Skin of body (tissue), 2 donors: Measurements from ENCODE around the gene ZNF436. TPM values are rescaled to one million over a fixed set of nuclear protein-coding genes. Genes with fewer than 3 reads are reported as not detected.

ENCODE experiments used
- DNase-seq: peaks from one replicate; lab custom pipeline; 2025; lab: John Stamatoyannopoulos, UW
- total RNA-seq: library from RNA; depleted of rRNA; stranded (reverse); fragments of >200 nt; gene quantifications from one replicate; pipeline ENCODE4 v1.2.3, GENCODE V29; 2014

ZNF436 gene
- total RNA-seq, result 43.4 TPM

DNA sequence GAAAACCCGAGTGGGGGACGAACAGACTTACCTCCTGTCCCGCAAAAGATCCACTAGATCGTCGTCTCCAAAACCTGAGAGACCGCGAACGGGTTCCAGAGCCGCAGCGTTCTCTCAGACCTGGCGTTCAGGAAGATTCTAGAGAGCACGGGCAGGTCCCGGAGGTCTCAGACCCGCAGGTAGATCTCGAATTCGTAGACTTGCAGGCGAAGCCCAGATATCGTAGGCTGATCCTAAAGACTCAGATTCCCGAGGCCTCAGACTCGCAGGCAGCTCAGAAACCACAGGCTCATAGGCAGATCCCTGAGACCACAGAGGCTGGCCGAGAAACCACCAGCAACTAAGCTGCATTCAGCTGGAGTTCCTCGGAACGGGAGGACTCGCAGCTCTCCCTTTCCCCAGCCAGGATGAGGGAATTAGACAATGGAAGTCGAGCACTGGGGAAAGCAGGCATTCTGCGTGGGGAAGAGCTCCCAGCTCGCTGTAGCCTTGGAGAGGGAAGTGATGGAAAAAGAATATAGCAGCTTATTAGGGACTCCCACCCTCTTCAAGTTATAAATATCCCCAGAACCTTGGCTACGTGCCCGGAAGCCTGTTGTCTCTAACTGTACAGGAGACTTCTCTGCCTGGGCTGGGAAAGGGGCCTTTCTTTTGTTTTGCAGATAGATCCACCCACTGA, at the start of gene ZNF436:
Gene ZNF436 (minus strand): TSS at position 502 of the 679 bp plus-strand sequence. CDS start 1,831 bp downstream, outside the sequence.
- DNase-seq, result peak; percentile 96

DNA sequence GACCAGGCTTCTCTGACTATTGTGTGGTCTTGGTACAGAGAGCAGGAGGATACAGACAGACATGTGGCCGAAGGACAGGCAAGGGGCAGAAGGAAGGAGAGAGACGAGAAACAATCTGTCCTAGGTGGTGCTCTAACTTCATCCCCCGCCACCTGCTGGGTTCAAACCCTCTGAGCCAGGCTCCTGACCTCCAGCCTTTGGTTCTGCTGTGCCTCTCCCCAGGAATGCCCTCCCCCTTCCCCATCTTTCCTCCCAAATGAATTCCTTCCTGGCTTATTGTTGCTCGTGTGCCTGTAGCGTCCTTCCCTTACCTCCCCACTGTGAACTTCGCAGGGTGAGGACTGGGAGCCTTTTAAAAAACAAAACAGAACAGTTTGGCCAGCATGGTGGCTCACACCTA, 49.5 kb upstream of the ZNF436 start:
- no peak for DNase-seq

DNA sequence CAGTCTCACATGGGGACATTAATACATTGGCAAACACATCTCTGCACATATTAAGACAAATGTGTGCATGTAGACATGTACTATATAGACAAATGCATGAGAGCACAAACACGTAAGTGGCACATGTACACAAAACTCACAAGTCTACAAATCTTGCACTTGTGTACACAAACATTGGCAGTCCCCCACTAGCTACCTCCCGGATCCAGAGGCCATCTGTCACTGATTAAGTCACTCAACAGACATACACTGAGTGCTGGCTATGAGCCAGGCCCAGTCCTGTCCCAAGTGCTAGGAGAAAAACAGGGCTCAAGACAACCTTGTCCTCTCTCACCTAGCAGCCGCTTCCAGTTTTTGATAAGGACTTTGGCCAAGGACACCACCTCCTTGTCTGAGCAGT, 47.9 kb upstream of the ZNF436 start:
- peak; percentile 67 for DNase-seq

DNA sequence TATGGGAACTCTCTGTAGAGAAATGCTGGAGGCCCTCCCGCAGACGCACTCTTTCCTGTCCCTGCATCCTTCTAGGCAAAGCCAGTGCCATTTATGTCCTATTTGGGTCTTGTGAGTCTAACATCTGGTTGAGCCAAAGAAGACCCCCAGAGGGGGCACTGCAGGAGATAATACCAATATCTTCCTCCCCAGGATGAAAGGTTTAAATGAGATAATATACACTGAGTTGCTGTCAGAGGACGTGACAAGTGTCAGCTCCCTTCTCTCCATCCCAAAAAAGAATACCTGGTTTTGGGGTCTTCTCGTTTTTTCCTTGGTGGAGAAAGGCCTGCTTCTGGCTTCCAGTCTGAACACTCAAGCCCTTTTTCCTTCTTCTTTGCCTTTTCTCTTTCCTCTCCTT, 47.3 kb upstream of the ZNF436 start:
- no peak for DNase-seq

DNA sequence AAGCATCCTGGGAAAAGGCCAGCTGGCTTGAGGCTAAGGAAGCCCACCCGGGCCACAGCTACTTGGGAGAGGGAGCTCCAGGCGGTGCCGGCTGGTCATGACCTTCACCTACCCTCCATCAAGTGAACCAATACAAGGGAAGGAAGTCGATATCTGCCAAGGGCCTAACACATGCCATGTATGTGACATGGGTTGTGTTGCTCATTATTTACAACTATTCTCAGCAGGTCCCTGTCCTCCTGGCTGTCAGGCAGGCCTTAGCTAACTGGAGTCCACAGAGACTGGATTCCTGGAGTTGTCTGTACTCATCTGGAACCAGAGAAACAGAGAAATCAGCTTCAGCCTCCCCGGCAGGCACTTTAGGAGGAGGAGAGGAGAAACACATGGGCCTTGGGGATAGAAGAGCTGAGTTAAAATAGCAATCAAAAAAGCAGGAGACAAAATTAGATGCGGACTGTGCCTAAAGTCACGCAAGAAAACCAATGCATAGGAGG, 39.2 kb upstream of the ZNF436 start:
- peak; percentile 51 for DNase-seq

DNA sequence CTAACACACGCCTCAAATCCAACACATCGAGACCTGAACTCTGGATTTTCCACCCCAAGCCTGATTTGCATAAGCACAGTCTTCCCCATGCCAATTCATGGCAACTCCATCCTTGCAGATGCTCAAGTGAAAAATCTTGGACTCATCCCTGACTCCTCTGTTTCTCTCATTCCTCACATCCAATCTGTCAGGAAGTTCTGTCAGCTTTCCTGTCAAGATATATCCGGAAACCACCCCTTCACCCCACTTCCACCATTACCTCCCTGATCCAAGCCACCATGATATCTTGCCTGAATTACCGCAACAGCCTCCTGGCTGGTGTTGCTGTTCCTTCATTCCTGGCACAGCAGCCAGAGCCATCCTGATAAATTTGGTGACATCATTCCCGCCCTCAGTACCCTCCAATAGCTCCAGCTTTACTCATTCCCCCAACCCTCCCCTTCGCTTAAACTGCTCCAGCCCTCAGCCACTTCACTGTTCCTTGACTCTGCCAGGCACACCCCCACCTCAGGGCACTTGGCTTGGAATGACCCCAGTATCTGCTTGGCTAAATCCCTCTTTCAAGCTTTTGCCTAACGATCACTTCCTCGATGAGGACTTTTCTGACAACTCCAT, 37.5 kb upstream of the ZNF436 start:
- no peak for DNase-seq

DNA sequence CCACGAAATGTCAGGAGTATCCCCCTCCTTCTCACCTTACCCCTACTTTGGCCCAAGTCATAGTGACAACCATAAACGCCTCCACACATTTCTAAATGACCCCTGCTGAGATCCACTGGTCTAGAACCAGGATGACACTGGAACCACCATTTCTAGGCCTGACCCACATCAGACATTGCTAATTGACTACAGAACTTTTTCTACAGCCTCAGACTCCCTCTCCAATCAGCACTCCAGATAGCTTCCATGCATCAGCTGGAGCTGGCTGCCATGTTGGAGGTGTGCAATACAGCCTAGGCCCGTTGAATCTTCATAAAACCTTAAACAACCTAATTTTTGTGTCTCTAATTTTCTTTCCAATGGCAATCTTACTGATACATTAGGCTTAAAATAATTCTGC, 36.3 kb upstream of the ZNF436 start:
- DNase-seq, result no peak

DNA sequence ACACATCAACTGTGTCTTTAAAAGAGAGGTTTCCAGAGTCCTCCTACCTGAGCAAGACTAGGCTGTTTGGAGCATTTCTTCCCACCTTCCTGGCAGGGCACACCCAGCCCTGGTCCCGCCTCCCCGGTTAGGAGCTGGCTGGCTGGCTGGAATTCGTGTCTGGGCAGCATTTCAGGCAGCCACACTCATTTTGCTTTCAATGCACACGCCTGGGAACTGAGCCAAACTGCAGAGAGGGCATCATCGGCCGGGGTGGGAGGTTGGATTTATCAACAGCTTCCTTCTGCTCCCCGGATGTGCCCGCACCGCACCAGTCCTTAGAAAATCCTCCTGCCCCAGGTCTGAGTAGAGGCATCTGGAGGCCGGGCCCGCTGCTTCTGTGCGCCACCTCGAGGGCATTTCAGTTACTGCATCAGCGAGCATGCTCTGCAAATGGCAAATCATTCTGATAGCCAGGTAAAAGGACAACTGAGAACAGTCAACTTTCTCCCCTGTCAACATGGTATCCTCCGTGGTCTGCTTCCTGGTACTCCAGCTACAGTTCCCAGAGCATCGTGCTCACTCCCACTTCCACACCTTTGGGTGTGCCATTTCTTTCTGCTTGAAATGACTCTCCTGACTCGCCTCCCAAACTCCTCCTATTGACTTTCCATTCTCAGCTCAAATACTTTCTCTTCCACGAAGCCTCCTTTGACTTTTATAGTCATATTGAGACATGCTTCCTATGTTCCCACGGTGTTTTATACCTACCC, 34.3 kb upstream of the ZNF436 start:
- peak; percentile 72 for DNase-seq

DNA sequence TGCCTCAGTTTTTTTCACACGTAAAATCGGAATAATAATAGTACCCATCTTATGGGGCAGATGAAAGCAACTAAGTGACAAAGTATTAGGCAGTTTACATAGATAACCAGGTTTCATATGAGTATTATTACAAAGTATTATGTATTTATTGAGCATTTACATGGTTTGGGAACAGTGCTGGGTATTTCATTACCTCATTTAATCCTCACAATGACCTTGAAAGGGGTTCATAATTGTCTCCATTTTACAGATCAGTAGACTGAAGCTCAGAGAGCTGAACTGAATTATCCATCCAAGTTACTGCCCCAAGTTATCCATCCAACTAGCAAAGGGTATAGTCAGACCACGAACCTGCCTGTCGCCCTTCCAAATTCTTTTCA, 33.7 kb upstream of the ZNF436 start:
- DNase-seq, result no peak

DNA sequence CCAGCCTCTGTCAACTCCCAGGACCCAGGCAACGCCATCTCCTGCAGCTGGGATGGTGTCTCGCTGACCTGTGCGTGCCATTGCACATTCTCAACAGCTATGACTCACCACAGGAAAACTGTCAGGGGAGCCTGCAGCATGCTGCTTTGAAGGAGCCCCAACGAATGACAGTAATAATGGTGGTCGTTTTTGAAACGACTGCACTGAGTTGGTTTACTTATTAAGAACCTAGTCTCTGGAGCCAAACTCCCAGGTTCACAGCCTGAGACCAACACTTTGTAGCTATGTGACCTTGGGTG, 33.4 kb upstream of the ZNF436 start:
- DNase-seq, result no peak

DNA sequence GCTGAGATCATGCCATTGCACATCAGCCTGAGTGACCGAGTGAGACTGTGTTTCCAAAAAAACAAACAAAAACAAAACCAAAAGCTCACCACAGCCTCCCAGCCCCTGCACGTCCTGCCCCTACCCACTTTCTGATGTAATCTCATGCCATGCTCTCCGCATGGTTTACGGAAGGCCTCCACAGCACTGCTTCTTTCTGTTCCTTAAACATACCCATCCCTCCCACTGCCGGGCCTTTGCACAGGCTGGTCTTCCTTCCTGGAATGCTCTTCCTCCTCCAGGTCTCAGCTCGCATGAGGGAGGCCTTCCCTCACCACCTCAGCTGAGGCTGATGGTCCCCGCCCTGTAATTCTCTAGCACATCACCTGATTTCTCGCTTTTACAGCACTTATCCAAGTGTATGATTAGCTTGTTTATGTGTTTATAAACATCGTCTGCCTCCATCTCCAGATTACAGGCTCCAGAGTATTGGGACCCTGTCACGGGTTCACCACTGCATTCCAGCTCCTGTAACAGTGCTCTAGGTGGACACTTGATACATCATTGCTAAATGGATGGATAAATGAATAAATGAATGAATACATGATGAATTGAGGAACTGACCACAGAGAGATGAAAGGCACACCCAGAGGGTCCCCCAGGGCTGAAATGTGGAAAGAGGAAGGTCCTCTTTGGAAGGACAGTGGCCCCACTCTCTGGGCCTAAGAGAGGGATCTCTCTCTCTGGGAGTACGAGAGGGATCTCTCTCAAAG, 32.8 kb upstream of the ZNF436 start:
- no peak for DNase-seq

DNA sequence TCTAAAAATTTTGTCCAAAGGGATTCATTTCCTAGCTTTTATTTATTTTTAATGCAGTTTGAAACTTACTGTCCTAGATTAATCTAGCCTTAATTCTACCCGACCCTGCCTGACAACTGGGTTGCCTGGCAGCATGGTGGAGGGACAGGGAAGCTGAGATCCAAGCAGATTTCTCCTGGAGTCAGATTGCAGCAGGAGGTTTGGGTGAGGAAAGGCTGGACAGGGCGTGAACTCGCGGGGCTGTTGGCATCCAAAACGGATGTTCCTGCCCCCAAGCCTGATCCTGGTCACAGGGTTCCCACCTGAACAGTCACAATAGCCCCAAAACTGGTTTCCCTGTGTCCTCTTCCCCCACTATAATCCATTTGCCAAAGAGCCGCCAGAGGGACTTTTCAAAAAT, 31.7 kb upstream of the ZNF436 start:
- DNase-seq, result no peak

DNA sequence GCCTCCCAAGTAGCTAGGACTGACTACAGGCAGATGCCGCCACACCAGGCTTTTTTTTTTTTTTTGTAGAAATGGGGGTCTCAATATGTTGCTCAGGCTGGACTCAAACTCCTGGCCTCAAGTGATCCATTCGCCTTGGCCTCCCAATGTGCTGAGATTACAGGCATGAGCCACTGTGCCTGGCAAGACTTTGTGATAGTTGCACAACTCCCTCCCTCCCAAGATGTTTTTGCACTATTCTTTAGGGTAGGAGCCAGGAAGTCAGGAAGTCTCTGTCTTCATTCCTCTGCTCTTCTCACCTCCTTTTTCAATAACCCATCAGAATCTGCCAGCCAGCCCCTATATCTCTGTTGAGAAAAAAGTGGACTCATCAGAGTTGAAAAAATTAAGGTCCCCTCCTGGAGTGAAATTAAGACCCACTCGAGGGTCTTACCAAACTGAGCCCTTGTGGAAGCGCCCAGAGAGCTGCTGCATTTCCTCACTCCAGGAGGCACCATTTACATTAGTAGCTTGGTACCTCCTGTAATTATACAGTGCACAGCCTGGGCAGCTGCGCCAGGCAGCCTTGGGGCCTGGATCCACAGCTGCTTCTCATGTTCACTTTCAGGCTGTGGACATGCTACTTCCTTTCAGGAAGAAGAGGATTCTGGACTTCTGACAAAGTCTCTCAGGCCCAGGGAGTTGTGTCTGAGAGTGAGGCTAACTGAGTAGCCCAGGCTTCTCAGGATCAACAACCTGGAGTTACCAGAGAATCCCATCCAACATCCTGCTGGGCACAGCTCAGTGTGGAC, 30.9 kb upstream of the ZNF436 start:
- DNase-seq, result no peak

DNA sequence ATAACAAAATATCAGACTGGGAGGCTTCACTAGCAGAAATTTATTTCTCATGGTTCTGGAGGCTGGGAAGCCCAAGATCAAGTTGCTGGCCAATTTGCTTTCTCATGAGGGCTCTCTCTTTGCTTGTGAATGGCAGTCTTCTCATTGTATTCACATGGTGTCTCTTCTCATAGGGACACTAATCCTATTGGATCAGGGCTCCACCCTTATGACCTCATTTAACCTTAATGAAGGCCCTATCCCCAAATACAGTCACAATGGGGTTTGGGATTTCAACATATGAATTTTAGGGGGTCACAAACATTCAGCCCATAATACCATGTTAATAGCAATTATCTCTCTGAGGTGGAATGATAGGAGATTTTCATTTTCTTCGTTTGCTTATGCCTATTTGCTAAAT, 29.6 kb upstream of the ZNF436 start:
- no peak for DNase-seq

DNA sequence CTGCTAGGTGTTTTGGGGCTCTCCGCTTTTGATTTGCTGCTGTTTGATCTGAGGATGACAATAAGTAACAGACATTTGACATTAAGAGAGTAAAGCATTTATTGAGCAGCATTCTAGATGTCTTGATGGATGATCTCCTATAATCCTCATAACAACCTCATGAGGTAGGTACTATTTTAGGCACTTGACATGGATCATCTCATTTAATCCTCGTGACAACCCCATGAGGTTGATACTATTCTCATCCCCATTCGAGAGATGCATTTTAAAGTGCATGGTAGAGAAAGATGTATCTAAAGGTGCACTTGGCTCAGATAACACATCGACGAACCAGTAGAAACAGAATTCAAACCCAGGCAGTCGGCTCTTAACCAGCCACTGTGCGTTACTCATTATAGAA, 28.3 kb upstream of the ZNF436 start:
- DNase-seq, result no peak

DNA sequence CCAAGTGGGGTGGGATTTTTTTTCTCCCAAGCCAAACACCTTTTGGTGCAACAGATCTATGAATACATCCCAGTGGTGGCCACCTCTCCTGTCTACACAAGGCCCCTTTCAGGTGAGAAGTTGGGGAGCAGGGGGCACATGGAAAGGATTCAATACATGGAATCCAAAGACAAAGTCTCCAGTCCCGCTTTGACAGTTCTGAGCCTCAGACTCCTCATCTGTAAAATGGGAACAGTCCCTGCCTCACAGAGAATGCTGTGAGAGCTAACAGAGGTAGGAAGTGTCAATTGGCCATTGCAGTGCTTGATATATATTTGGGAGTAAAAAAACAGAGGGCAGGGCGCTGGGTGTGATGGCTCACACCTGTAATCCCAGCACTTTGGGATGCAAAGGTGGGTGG, 26.7 kb upstream of the ZNF436 start:
- DNase-seq, result no peak

DNA sequence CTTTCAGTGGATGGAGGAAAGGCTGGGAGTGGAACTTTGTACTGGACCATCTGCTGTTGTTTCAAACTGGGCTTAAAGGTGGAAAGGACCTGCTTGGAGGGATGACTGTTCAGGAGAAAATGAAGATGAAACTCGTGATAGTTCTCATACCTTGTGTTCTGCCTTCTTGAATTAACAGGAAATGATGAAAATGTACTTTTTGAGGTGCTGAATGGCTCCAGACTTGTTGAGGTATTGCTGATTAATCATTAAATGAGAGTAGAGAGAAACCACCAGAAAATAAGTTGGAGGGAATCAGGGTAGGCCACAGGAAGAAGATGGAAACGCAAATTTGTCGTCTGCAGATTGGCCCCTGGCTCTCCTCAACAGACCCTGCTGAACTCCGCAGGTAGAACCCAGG, 26.2 kb upstream of the ZNF436 start:
- DNase-seq, result no peak

DNA sequence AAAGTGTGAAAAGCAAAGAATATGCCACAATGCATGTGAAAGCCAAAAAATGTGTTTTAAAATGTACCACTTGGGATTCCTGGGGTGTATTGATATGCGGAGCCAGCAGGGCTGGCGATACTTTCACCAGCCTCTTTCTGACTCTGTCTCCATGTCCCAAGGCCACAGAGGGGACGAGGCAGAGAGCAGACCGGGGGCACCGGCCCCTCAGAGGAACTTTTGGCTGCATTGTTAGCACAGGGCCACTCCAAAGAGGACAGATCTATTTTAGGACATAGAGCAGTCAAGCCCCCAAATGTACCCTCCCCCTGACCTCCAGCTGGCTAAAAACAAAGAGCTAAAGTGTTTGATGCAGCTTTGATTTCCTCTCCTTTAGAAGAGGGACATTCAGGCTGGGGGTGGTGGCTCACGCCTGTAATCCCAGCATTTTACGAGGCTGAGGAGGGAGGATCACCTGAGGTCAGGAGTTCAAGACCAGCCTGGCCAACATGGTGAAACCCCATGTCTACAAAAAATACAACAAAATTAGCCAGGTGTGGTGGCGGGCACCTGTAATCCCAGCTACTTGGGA, 25.6 kb upstream of the ZNF436 start:
- no peak for DNase-seq

DNA sequence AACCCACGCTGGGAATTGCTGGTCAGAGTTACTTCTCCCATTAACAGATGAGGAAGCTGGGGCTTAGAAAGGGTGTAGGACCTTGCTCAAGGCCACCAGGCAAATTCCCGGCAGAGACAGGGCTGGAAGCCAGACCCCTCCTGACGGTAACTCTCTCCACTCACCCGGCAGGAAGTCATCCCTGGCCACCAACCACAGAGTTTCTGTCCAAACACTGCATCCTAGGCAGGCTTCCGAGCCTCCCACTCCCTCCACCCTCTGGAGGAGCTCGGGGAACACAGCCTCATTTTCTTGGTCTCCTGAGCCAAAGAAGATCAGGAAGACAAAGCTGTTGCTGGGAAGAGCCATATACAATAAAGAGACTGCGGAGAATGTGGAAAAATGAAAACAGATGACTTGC, 25.0 kb upstream of the ZNF436 start:
- peak; percentile 94 for DNase-seq

DNA sequence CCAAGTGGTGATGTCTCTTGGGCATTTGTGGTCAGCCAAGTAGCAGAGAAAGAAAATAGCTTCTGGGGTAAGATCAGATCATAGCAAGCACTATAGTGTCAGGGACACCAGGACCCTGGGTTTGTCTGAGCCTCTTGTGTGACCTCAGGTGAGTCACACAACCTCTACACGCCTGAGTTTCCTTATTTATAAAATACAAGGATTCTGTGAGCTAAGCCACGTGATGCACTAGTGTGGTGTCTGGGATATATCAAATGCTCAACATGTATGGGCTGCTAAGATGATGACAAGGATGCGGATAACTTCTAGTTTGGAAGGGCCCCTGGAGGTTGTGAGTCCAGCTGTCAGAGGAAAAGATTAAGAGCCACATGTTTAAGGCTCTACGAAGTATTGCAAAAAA, 24.5 kb upstream of the ZNF436 start:
- peak; percentile 74 for DNase-seq

DNA sequence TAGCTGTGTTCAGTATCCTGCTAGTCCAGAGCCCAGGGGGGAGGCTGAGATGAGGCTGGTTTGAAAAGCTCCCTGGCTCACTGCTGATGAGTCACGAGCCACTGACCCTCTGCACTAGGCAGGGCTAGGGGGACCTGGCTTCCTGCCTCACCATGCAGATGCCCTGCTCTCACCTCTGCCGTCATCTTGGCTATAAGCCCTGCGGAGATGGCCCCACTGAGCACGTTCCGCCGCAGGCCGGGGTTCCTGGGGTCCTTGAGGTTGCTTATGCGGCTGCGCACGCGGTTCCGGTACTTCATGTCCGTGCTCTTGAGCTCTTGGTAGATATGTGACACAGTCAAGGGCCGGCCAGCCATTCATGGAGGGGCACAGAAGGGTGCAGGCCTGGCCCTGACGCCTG, 24.1 kb upstream of the ZNF436 start:
- no peak for DNase-seq
